Measurements from ENCODE around the gene SNTG2. TPM values are rescaled to one million over a fixed set of nuclear protein-coding genes. Genes with fewer than 3 reads are reported as not detected.

The SNTG2 gene
- total and polyA plus RNA-seq, 9 donors, result 0.17 to 5.7 (median 1.3) TPM; not detected in 1

GRCh38 chr2:1297372-1298159 lies 346.9 kb downstream of the SNTG2 start:
- 84 to 88% (median 84%) methylated on average over 17 of the region's 17 CpGs for WGBS, 3 donors
- Histone ChIP-seq H3K27me3 (no peaks in the 10 kb centered on the region), H3K9me3 (no peaks in the 10 kb centered on the region), H3K36me3 (no peaks in the 10 kb centered on the region), H3K27ac (no peak overlapping the region), H3K4me1 (ENCODE audit: insufficient read depth) (no peaks in the 10 kb centered on the region), H3K4me3 (no peak overlapping the region)
- DNase-seq, result no peak
- TF ChIP-seq CTCF (IDR thresholded peaks at IDR 0.05) (no peak), POLR2A (IDR thresholded peaks at IDR 0.05) (no peak), EP300 (IDR thresholded peaks at IDR 0.05) (no peak)
- intact Hi-C loops (cut with DNase I), result no loop called here

GRCh38 chr2:1299043-1299442 lies 348.4 kb downstream of the SNTG2 start:
- H3K4me1 ChIP-seq (ENCODE audit: insufficient read depth), result no peaks in the 10 kb centered on the region
- TF ChIP-seq POLR2A (IDR thresholded peaks at IDR 0.05) (no peak), CTCF (IDR thresholded peaks at IDR 0.05) (no peak), EP300 (IDR thresholded peaks at IDR 0.05) (no peak)
- H3K27ac ChIP-seq, result no peak overlapping the region
- no peak overlapping the region for H3K4me3 ChIP-seq
- intact Hi-C loops (cut with DNase I), result no loop called here
- DNase-seq, result no peak
- no peaks in the 10 kb centered on the region for H3K27me3 ChIP-seq
- H3K9me3 ChIP-seq, result no peaks in the 10 kb centered on the region
- WGBS, 3 donors, result 86 to 95% (median 91%) methylated on average over 6 of the region's 6 CpGs
- no peaks in the 10 kb centered on the region for H3K36me3 ChIP-seq

GRCh38 chr2:1300284-1300683 lies 349.6 kb downstream of the SNTG2 start:
- Histone ChIP-seq H3K27ac (no peak overlapping the region), H3K36me3 (no peaks in the 10 kb centered on the region), H3K9me3 (no peaks in the 10 kb centered on the region), H3K4me3 (no peak overlapping the region), H3K27me3 (no peaks in the 10 kb centered on the region), H3K4me1 (ENCODE audit: insufficient read depth) (no peaks in the 10 kb centered on the region)
- 87 to 91% (median 90%) methylated on average over 9 of the region's 9 CpGs for WGBS, 3 donors
- TF ChIP-seq CTCF (IDR thresholded peaks at IDR 0.05) (no peak), POLR2A (IDR thresholded peaks at IDR 0.05) (no peak)
- DNase-seq, result no peak
- intact Hi-C loops (cut with DNase I), result no loop called here

GRCh38 chr2:1301056-1301455 lies 350.4 kb downstream of the SNTG2 start:
- Histone ChIP-seq H3K36me3 (no peaks in the 10 kb centered on the region), H3K4me1 (ENCODE audit: insufficient read depth) (no peaks in the 10 kb centered on the region), H3K27ac (no peak overlapping the region), H3K27me3 (no peaks in the 10 kb centered on the region), H3K4me3 (no peak overlapping the region), H3K9me3 (no peaks in the 10 kb centered on the region)
- TF ChIP-seq CTCF (IDR thresholded peaks at IDR 0.05) (no peak), EP300 (IDR thresholded peaks at IDR 0.05) (no peak), POLR2A (IDR thresholded peaks at IDR 0.05) (no peak)
- intact Hi-C loops (cut with DNase I), result no loop called here
- no peak for DNase-seq
- WGBS, 3 donors, result 93 to 97% (median 95%) methylated on average over 5 of the region's 5 CpGs
